Keratinocyte (primary cell): ENCODE data around the gene REXO2.

ENCODE experiments used
- CTCF ChIP-seq, 3 experiments: IDR thresholded peaks in 1 of 3; conservative IDR thresholded peaks in 1 of 3; optimal IDR thresholded peaks in 1 of 3; 2 replicates in 2 of 3; 3 replicates in 1 of 3; pipeline versions ENCODE3 to v1.5.1; 2011; ENCODE audit warnings: low read length in 3 of 3, mild to moderate bottlenecking in 3 of 3, moderate library complexity in 2 of 3, control low read depth in 1 of 3, inconsistent platforms in 1 of 3; ENCODE audit not compliant: insufficient read depth in 2 of 3; ENCODE audit errors: extremely low read depth in 1 of 3
- EZH2 ChIP-seq: IDR thresholded peaks from one replicate; pipeline ENCODE4 v1.6.1; 2012; ENCODE audit warnings: inconsistent platforms, mild to moderate bottlenecking, low read length, moderate library complexity

DNA sequence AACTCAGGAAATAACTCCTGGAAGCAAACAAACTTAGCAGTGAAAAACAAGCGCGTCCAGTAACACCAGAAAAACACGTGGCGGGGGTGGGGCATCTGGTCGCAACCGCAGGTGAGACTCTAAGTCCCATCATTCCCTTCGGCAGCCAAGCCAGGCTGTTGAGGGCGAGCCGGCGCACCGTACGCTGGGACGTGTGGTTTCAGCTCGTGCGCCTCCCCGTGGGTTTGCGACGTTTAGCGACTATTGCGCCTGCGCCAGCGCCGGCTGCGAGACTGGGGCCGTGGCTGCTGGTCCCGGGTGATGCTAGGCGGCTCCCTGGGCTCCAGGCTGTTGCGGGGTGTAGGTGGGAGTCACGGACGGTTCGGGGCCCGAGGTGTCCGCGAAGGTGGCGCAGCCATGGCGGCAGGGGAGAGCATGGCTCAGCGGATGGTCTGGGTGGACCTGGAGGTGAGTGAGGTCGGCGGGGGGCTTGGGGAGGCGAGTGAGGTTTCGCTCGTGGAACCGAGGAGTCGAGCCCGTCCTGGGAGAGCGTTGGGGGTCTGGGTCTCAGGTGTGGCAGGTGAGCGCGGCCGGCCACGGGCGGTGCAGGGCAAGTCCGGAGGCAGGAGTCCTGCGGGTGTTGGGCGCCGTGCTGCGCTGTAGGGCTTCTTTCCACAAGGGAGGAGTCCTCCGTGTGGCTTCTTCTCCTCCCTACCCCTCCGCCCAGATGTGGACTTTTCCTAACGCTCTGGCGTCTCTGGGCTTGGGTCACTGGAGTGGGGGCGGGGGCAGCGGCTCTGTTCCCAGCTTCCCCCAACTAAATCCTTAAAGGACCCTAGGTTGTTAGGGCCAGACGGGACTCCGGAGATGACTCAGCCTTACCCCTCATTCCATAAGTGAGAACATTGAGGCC is at the start of gene REXO2:
- TF ChIP-seq CTCF (optimal IDR thresholded peaks at IDR 0.05 in 1 of 3, IDR thresholded peaks at IDR 0.05 in 1 of 3, conservative IDR thresholded peaks at IDR 0.05 in 1 of 3; ENCODE audit: extremely low read depth in 1 of 3, insufficient read depth in 2 of 3, low read length in 3 of 3): peak; percentile 26 to 58 (median 37)
- TF ChIP-seq EZH2: no peak
